ENCODE data around the gene INHBC.

Gene INHBC

GRCh38 chr12:57450057-57450456, 15.5 kb downstream of the INHBC start:
- Mint-ChIP-seq H3K9me3 (peaks cover 4% of the 10 kb centered on the region), H3K36me3 (ENCODE audit: low read depth) (no peaks in the 10 kb centered on the region), H3K4me1 (peaks cover 33% of the 10 kb centered on the region), H3K4me3 (no peak overlapping the region), H3K27ac (no peak overlapping the region), H3K27me3 (ENCODE audit: low read depth, poor library complexity) (peaks cover 4% of the 10 kb centered on the region)
- no peak for DNase-seq
- no peak for TF ChIP-seq CTCF (IDR thresholded peaks at IDR 0.05)

GRCh38 chr12:57451233-57451778, 16.7 kb downstream of the INHBC start:
- peaks cover 4% of the 10 kb centered on the region for H3K9me3 Mint-ChIP-seq
- TF ChIP-seq CTCF (IDR thresholded peaks at IDR 0.05), result no peak
- H3K4me1 Mint-ChIP-seq, result peaks cover 46% of the 10 kb centered on the region
- no peaks in the 10 kb centered on the region for H3K36me3 Mint-ChIP-seq (ENCODE audit: low read depth)
- peaks cover 9% of the 10 kb centered on the region for H3K27me3 Mint-ChIP-seq (ENCODE audit: low read depth, poor library complexity)
- H3K4me3 Mint-ChIP-seq, result no peak overlapping the region
- DNase-seq, result no peak
- no peak overlapping the region for H3K27ac Mint-ChIP-seq

GRCh38 chr12:57452181-57452936, 17.8 kb downstream of the INHBC start:
- no peak for TF ChIP-seq CTCF (IDR thresholded peaks at IDR 0.05)
- peaks cover 6% of the 10 kb centered on the region for H3K27me3 Mint-ChIP-seq (ENCODE audit: low read depth, poor library complexity)
- no peaks in the 10 kb centered on the region for H3K36me3 Mint-ChIP-seq (ENCODE audit: low read depth)
- H3K27ac Mint-ChIP-seq, result no peak overlapping the region
- no peak overlapping the region for H3K4me3 Mint-ChIP-seq
- no peak for DNase-seq
- H3K4me1 Mint-ChIP-seq, result peaks cover 54% of the 10 kb centered on the region
- peaks cover 4% of the 10 kb centered on the region for H3K9me3 Mint-ChIP-seq

- Mint-ChIP-seq H3K36me3 (ENCODE audit: low read depth) (no peaks in the 10 kb centered on the region), H3K4me3 (no peak overlapping the region), H3K27me3 (ENCODE audit: low read depth, poor library complexity) (peaks cover 9% of the 10 kb centered on the region), H3K9me3 (peaks cover 4% of the 10 kb centered on the region), H3K4me1 (peaks cover 54% of the 10 kb centered on the region), H3K27ac (no peak overlapping the region)
- TF ChIP-seq CTCF (IDR thresholded peaks at IDR 0.05), result peak; percentile 84
- peak; percentile 90 for DNase-seq
These were observed 18.4 kb downstream of the INHBC start for GRCh38 chr12:57452937-57453509.

GRCh38 chr12:57454213-57454565, 19.6 kb downstream of the INHBC start:
- H3K4me1 Mint-ChIP-seq, result peaks cover 65% of the 10 kb centered on the region
- no peak overlapping the region for H3K4me3 Mint-ChIP-seq
- no peak for TF ChIP-seq CTCF (IDR thresholded peaks at IDR 0.05)
- H3K9me3 Mint-ChIP-seq, result no peaks in the 10 kb centered on the region
- H3K36me3 Mint-ChIP-seq (ENCODE audit: low read depth), result no peaks in the 10 kb centered on the region
- H3K27ac Mint-ChIP-seq, result no peak overlapping the region
- DNase-seq, result no peak
- peaks cover 9% of the 10 kb centered on the region for H3K27me3 Mint-ChIP-seq (ENCODE audit: low read depth, poor library complexity)

All from nephron progenitor cell (in vitro differentiated cells).